Activated effector memory CD4-positive, alpha-beta T cell treated with Interleukin-2 at 50 U/mL for 16 hours (primary cell): Measurements from ENCODE around the gene MUC6.

ENCODE experiments used
- DNase-seq: peaks from one replicate; pipeline ENCODE4 v3.0.0-alpha.2; 2020

Gene MUC6

GRCh38 chr11:1001617-1002405 lies 34.7 kb downstream of the MUC6 start:
- no peak for DNase-seq

- no peak for DNase-seq
Observed at GRCh38 chr11:1000357-1001278, 35.9 kb downstream of the MUC6 start.

DNA sequence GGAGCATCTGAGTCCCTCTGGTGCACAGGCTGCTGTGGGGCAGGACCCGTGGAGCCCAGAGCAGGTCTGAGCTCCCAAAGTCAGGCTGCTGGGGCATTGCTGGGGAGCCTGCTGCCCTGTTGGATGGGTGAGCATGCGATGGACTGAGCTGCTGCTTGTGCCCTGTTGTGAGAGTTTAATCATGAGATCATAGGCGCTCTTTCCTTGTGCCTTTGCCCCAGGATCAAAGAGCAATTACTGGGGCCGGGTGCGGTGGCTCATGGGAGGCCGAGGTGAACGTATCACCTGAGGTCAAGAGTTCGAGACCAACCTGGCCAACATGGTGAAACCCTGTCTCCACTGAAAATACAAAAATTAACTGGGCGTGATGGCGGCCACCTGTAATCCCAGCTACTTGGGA lies 37.5 kb downstream of the MUC6 start:
- no peak for DNase-seq

DNA sequence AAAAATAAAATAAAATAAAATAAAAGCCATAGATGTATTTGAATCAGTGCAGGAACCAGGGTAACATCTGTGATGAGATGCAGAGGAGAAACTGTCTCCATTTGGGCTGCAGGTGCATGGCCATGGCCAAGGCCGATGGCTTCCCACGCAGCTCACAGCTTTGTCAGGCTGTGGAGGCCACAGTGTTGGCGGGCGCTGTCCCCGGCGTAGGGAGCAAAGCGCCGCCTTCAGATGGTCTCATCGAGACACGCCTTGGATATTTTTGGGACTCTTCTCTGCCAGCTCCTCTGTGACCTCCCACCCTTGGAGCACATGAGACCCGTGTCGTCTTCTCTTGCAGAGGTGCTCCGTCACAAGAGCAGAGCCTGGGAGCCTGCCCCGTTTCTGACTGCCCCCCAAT lies 38.6 kb downstream of the MUC6 start:
- DNase-seq: no peak

DNA sequence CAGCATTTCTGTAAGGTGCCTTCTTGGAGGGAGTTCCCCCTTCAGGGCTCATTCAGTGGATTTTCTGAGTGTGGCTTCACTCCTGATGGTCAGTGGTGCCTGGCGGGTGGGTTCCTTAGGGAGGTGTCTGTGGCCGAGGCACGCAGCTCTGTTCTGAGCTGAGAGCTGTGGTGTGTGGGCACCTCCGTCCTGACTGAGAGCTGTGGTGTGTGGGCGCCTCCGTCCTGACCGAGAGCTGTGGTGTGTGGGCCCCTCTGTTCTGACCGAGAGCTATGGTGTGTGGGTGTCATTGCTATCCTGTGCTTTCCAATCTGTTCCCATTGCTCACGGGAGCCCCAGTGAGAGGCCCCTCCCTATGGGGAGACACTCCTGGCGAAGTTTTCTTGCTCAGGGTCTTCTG lies 39.8 kb downstream of the MUC6 start:
- DNase-seq: no peak

- DNase-seq: no peak
Observed at GRCh38 chr11:995752-996420, 40.6 kb downstream of the MUC6 start.

- DNase-seq: no peak
Observed at GRCh38 chr11:995044-995751, 41.3 kb downstream of the MUC6 start.

GRCh38 chr11:993632-994167 lies 42.8 kb downstream of the MUC6 start:
- no peak for DNase-seq

- no peak for DNase-seq
Observed at GRCh38 chr11:992577-992976, 43.9 kb downstream of the MUC6 start.

- no peak for DNase-seq
Observed at GRCh38 chr11:991711-992307, 44.7 kb downstream of the MUC6 start.

- DNase-seq: no peak
Observed at GRCh38 chr11:991034-991433, 45.5 kb downstream of the MUC6 start.

GRCh38 chr11:990101-990500 lies 46.4 kb downstream of the MUC6 start:
- DNase-seq: no peak

DNA sequence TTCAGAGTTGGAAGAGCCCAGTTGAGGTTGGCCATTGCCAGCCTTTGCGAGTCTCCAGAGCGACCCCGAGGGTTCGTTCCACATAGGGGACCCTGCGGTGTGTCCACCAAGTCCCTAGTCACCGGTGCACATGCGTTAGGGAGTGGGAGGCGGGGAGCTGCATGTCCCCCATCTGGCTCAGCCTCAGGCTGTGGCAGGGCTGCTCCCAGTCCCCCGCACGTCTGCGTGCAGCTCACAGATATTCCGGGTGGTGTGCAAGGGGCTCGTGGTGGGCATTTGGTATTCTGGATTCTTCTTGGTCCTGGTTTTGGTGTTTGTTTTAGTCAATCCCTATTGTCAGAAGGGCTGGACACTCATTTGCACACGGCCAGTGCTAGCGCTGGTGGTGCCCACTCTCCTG lies 48.8 kb downstream of the MUC6 start:
- DNase-seq: no peak

DNA sequence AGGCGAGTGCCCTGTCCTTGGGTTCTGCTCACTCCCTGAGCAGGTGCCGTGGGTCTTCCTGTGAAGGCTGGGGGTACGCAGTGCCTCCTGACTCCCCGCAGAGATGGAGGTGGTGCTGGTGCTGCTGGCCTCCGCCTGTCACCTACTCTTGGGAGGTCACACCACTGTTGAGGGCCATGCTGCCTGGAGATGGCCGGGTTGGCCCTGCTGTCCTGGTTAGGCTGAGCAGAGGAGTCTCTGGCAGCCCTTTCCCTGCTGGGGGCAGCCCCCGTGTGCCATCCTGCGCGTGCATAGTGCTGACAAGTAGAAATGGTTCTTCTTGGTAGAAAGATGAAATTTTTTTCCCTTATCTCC lies 49.6 kb downstream of the MUC6 start:
- DNase-seq: no peak

- no peak for DNase-seq
Observed at GRCh38 chr11:986270-986951, 50.1 kb downstream of the MUC6 start.

GRCh38 chr11:985848-986247 lies 50.7 kb downstream of the MUC6 start:
- no peak for DNase-seq

- no peak for DNase-seq
Observed at GRCh38 chr11:985406-985805, 51.1 kb downstream of the MUC6 start.

DNA sequence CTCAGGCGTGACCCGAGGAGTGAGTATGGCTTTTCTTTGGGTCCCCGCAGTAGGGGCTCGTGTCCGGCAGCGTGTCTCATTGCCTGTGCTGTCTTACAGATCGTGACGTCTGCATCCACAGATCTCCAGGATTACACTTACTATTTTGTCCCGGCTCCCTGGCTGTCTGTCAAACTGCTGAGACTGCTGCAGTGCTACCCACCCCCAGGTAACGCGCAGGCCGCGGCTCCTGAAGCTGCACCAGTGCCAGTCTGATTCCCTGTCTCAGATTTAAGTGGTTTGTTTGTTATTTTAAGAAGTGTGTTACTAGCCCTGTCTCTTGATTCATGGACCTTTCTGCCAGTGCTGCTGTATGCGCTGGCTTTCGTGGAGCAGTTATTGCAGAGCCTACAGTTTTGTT lies 52.0 kb downstream of the MUC6 start:
- DNase-seq: no peak

- DNase-seq: no peak
Observed at GRCh38 chr11:981764-982163, 54.8 kb downstream of the MUC6 start.

GRCh38 chr11:980438-981357 lies 55.8 kb downstream of the MUC6 start:
- DNase-seq: no peak

- no peak for DNase-seq
Observed at GRCh38 chr11:978781-979180, 57.7 kb downstream of the MUC6 start.
